HG02885 (cell line): Measurements from ENCODE around the gene TMPRSS7.

Experiments used
- ATAC-seq: cut with Tn5 transposase; IDR thresholded peaks from one replicate; pipeline ENCODE4 v1.9.1; 2021; ENCODE audit warnings: mild to moderate bottlenecking; ENCODE audit not compliant: unreplicated experiment, poor library complexity

TMPRSS7 gene

DNA sequence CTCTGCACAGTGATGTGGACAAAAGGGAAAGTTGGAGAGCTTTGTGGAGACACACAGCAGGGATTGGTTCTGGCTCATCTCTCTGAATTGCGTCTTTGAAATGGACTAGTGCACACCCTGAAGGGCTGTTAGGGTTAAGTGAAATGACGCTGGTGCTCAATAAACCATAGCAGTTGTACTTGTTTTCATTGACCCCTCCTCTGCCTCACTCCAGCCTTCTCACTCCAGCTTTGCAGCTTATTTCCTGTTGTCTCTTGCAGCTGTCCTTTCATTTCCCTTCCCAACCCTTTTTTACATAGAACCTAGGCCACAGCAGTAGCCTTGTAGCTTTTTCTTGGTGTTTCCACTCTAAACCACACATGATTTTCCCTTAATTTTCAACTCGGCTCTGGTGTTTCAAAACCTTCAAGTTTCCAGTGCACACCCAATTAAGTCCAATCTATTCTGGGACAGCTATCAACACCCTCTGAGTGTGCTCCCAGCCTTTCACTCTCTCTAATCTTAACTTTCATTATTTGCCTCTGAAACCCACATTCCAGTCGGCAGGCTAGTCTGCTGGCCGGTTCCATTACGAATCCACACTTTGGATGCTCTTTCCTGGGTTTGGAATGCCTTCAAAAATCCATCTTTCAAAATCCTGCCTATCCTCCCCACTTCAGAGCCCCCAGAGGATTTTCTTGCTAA lies 58.1 kb downstream of the TMPRSS7 start:
- peak; percentile 58 for ATAC-seq

DNA sequence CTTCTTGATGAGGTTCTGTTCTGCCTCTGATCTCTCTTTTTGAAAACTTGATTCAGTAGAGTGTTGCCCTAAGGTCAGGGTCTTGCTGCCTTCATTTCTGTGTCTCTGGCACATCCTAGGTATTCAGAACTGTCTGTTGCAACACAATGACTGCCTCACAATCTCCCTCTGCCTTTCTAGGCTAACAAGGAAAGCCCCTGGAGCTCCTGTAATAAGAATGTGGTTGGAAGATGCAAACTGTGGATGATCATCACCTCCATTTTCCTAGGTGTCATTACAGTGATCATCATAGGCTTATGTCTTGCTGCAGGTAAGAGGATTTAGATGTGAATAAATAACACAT lies 58.6 kb downstream of the TMPRSS7 start:
- ATAC-seq, result no peak

DNA sequence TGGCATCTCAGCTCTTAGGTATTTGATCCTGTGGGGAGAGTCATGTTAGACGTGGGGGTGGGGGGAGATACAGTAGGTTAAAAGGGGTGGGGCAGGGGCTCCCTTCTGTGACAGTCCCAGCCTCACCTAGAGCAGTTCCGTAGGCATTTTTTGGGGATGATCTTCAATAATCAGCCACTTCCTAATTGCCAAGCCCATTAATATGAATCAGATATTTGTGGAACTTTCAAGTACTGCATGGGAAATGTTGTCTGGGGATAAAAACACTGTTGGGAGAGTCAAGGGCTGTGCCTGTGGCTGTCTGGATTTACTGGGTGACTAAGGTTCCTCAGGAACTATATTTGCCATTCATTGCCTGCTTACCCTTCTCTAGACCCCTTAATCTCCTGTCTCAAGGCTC lies 61.2 kb downstream of the TMPRSS7 start:
- no peak for ATAC-seq

DNA sequence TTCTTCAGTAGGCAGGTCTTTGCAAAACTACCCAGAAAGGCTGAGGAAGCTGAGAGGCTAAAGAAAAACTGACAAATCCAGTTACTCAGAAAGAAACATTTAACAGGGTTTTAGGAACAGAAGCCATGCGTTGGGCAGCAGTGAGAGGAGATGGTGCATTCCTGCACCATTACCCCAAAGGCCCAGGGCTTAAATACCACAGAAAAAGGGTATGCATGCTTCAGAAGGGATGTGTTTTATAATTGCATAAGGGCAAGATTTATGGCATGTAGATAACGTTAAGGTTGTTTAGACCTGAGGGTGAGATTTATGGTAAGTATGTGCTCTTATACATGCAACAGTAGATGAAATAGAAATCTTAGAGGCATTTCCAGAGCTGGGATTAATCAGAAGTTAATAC lies 61.6 kb downstream of the TMPRSS7 start:
- ATAC-seq, result no peak

DNA sequence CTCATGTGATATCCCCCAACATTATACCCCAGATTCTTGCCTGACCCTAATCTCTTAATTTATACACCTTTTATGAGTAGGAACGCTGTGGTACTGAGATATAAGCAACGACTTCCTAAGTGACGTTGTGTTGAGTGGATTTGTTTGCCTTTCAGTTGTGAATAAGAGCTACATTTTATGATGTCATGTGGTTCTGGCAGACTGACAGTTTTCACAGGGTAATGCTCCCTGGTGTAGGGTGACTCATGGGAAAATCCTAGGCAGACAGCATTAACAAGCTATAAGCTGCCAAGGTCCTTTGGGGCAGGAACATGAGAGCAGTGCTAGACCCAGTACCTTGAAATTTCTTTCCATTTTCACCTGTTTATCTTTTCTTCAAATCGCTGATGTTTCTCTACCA lies 62.8 kb downstream of the TMPRSS7 start:
- peak; percentile 52 for ATAC-seq

DNA sequence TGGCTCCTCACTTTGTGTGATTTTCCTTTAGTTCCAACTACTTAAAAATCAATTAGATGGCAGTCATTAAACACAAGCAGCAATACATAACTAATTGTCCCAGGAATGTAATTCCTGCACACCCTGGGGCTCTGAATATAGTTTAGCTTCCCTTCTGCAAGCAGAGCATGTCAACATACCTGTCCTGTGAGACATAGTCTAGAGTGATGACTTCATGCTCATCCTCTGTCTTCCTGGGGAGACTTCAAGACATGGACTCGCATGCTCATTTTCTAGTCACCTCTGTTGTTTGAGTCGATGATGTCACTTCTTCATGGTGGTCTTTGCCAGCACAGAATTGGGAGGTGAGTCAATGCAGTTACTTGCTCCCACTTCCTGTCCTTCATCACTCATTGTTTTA lies 67.4 kb downstream of the TMPRSS7 start:
- no peak for ATAC-seq

DNA sequence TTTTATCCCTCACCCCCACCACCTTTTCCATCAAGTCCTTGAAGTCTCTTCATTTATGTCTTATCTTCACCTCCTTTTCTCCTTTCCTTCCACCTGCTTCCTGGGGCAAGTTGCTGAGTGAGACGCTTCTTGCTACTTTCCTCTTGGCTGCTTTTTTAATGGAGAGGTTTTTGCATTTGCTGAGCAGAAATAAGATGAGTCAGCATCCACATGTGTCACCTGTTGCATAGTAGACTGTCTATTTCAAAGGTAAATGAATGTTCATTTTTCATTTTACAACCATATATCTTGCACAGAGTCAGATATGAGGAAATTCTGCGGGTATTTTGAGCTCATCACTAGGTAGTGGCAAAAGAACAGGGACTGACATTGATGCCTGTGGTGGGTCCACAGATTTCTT lies 70.2 kb downstream of the TMPRSS7 start:
- no peak for ATAC-seq

DNA sequence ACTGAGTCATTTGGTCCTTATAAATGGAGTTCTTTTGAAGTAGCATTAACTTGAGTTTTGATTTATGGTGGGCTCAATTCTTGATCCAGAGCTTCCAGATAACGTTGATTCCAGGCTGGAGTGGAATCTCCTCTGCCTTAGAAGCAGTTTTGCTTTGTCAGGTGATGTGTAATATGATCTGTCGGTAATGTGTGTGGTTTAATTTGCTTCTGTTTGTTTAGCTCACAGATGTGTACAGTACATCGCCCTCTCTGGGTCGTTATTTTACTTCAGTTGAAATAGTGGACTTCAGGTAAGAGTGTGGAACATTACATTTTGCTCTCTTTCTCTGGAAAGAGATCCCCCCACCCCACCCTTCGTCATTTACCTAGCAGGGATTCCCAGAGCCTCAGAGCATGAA lies 74.8 kb downstream of the TMPRSS7 start:
- ATAC-seq, result no peak

DNA sequence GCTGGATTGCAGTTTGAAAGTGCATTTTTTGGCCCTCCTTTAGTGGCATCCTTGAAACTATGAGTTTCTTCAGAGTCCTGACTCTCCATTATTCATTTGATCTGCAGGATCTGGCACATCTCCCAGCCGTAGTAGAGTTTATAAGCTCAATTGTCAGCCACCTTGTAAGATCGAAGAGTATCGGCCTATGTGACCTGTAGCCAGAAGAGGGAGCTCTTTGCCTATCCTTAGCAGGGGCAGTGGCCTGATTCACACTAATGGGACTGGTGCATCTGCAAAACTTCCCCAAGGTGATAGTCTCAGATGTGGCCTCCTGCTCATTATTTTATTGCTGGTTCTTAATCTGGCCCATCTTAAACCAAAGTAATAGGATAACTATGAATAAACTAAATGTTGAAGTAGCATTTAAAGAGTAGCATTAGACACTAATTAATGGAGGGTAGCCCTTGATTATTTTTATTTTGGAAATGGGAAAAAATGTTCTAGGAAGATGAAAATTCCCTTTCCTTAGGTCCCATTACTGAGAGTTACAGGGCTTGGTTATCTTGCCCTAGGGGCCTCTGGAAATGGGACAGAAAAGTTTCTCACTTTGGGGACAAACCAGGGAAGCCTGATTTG lies 77.4 kb downstream of the TMPRSS7 start:
- ATAC-seq, result peak; percentile 57

DNA sequence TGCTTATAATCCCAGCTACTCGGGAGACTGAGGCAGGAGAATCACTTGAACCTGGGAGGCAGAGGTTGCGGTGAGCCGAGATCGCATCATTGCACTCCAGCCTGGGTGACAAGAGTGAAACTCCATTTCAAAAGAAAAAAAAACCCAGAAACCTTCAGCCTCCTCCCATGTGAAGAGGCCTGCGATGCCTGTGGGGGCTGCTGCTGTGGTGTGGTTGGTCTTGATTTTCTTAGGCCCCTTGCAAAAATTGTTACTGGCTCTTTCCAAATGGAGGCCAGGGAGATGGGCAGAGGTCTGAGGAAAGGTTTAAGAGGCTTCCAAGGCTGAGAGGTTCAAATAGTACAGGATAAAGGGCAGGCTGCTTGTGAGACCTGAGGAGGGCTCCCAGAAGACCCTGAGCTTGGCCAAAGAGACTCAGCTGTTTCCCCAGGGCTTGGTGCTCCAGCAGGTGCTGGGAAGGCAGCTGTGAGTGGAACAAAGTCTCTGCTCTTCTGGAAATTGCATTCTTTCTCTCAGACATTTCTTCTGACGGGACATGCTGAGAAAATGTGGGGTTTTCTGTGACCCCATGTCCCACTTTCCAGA lies 80.1 kb downstream of the TMPRSS7 start:
- peak; percentile 19 for ATAC-seq

DNA sequence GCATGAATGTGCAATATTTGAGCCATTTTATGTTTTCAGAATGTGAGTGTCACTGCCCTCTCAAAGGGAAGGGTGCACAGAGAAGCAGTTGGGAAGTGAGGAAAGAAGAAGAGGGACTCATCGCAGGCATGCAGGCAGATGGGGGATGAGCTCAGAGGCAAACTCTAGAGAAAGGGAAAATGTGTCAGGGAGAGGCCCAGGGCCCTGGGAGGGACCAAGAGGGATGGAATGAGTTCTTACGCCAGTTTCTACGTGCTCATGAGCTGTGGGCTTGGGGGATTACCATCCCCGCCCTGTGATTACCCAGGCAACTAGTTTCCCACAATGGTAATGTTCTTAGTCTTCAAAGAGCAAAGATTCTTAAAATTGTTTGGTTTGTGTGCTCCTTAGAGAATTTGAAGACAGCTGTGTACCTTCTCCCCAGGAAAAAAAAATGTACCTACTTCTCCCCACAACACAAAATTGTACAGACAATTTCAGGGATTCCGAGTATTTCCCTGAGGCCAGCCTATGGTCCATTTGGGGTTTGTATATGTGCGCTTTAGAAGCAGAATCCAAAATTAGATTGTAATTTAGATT lies 80.7 kb downstream of the TMPRSS7 start:
- peak; percentile 44 for ATAC-seq

DNA sequence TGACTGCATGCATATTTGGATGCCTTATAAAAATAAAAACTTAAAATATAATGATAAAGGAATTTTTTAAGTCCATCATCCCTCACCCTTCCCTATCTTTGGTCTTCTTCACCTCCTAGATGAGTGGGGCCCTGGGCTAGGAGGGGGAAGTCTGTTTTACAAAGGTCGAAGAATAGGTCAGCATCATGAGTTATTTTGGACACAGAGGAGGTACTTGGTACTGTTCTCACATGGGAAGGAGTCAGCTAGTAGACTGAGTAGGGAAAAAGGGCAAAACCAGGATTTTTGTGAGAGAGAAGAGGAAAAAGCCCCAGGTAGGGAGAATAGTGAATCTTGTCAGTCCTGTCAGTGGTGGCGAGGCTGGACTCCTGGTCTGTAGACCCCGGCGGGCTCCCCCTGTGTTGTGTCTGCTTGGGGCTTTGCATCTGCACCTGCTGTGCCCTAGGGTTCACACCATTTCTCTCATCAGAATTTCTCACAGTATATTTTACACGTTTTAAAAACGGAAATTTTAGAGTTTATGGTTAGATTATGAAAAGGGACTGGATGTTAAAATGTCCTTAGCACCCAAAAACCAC lies 81.4 kb downstream of the TMPRSS7 start:
- ATAC-seq, result no peak

DNA sequence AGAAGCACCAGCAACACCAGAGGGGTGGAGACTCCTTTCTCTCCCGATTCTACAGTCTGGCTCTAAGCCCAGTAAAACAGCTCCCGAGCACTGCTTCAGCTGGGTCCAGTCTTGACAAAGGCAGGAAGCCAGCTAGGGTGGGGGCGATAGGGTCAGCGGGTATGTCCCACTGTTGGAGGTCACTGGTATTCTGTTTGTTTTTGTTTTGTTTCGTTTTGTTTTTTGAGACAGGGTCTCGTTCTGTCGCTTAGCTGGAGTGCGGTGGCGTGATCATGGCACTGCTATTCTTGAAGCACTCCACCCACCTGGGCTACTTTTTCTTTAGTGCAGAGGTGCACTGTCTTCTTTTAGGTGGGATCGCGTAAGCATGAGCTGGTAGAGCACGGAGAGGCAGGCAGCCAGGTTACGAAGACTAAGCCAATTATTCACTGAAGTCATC lies 82.2 kb downstream of the TMPRSS7 start:
- ATAC-seq, result no peak

DNA sequence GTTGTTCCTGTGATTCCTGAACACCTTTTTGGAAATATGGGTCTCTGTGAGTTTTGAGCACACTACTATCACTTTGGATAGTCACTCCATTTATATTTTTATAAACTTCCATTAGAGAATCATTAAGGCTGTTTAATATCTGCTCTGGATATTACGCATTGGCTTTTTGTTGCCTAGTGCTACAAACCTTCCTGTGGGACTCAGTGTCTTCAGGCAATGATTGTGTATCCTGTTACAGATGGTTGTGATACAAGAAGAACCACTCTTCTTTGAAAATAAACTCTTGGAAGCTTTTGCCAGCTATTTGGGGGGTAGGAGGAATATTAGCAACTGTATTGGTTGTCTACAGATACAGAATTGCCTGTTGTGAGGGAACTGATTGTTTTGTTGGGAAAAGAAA lies 82.9 kb downstream of the TMPRSS7 start:
- ATAC-seq, result no peak

DNA sequence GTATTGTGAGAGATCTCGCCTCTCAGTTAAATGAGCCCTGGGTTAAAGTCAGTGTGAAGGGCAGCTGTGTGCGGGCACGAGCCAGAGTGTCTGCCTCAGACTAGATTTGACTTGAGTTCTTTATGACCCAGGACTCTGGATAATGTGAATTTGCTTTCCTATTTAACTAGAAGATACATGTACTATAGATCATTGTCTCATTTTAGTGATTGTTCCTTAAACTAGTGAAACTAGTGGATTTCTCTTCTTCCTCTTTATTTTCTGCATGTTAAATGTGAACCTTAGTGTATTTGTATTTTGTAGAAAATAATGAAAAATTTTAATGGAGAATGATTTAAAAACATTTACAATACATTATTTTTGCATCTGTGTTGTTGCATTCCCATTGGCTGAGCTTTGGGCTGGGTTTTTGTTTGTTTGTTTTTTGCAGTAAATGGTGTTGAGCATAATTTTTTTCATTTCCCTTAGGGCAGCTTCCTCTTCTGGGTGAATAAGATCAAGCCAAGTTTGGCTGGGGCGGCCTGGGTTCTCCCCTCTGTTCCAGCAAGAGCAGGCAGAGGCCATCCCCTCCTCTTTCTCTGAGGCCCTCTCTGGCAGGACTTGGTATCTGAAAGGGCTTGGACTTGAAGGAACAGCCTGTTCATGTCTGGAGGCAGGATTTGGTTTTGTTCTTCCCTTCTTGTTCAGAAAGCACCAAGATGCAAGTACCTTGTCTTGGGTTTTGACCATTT lies 83.5 kb downstream of the TMPRSS7 start:
- ATAC-seq, result peak; percentile 30

DNA sequence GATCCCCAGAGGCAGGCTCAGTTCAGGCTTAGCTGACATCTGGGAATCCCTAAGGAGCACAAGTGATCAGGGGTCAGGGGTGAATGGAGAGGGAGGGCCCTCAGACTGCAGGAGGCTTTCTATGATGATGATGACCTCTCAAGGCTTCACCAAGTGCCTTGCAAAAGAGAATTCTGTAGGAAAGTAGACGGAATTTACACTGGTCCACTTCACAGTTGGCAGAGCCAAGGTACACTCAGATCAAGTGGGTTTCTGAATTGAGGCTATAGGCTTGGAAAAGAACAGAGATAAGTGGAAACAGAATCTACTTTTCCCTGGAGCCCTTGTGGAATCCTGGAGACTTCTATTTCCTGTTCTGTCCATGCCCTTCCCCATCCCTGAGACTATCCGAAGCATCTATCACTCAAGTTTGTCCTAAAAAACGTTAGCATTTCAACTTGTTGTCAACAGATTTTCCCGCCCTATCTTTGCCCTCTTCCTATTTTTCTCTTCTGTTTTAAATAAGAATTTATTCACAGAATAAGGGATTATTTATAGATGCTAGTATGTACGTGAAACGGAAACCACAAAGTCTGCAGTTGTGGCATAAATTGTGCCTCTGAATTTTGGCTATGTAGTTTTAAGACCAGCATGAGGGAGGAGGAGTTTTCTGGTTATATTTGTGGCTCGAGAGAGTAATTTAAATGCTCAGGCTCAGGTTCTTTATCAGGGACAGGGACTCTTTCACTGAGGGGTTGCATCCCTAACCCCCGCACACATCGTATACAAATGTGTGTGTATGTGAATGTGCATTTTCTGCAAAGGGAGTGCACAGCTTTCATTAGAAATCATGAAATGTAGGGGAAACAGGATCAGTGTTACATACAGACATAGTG lies 85.7 kb downstream of the TMPRSS7 start:
- peak; percentile 30 for ATAC-seq

DNA sequence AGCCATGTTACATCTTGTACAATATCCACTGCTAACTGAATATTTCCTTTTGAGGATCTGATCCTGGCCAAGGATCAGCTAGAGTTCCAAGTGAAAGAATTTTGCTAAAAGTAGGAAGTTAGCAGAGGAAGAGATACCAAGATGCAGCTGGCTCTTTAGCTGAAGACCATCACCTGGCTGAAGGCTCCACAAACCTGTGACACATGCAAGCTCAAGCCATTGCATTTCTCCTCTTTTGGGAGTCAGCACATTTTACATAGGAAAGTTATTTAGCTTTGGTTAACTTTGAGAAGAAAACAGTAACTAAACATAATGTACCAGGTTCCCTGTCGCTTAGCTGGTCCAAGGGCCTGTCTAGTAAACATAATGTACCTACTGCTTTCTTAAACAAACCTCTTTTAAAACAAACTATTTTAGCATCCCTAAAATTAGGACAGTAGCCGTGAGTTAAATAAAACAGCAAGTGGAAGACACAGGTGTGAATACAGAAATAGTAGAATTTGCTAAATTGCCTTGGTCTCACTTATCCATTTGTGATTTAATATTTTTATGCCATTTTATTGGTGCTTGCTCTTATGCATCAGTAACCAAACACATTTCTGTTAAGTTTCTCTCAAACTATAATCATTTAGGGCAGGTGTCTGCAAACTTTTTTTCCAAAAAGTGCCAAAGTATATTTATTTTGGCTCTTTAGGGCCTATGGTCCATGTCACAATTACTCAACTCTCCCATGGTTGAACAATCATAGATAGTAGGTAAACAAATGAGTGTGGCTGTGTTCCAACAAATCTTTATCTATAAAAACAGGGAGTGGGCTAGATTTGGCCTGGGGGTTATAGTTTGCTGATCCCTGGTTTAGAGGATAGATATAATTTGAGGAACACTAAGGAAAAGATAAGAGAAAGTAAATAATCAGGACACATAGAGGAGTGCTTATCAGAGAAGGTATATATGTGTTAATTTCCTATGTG lies 87.3 kb downstream of the TMPRSS7 start:
- ATAC-seq, result no peak

DNA sequence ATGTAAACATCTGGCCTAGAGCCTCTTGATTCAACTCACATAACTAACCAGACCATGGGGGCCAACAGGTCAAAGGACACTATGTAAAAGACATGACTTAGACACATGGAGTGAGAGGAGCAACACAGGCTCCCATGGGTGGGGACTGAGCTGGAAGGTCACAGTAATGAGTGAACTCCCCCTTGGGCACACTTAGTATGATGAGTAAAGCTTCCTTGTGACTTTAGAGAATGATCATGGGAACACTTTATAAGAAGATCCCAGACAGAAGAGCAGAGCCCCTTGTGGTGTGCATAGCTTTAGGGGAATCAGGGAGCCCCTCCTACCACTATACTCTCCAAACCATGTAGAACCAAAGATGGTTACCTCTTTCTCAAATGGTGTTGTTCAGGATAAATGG lies 88.3 kb downstream of the TMPRSS7 start:
- ATAC-seq, result no peak

DNA sequence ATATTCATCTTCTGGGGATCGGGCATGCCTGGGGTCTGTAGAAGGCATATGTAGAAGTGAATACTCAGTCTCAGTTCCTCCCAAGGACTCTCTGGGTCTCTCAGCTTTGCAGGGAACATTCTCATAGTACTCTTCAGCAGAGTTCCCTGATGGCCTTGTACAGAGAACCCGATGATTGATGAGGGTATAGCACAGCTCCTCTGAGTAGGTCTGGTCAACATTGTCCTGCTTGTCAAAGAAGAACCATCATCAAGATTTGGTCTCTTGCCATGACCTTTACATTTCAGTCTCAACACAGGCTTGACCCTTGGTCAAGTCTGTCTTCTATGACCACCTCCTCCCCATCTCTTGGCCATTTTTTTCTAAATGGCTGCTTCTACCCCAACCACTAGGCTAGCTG lies 89.0 kb downstream of the TMPRSS7 start:
- no peak for ATAC-seq
